Activated naive CD4-positive, alpha-beta T cell treated with anti-CD3 and anti-CD28 coated beads, Interleukin-2, amount 50 U/mL, for 72 hours (primary cell): ENCODE data around the gene CALML5. TPM values are rescaled to one million over a fixed set of nuclear protein-coding genes. Genes with fewer than 3 reads are reported as not detected.
A peak's percentile ranks its signal among the peaks of the same experiment; 100 is the strongest.

Source experiments
- ATAC-seq, 2 donors: fragments of 150-1000 bp; cut with Tn5 transposase; 2 replicates each; pipeline ENCODE4 v1.10.0; 2021; ENCODE audit warnings: mild to moderate bottlenecking in 2 of 2, moderate library complexity in 2 of 2
- DNase-seq, 2 donors: peaks; one replicate each; pipeline ENCODE4 v3.0.0; 2021 to 2022; ENCODE audit warnings: low spot score in 2 of 2
- H3K27ac Mint-ChIP-seq, 2 donors: one replicate each; pipeline ENCODE4 v1.8.0; 2022; ENCODE audit warnings: mild to moderate bottlenecking in 2 of 2, mixed read lengths in 2 of 2
- H3K36me3 Mint-ChIP-seq, 2 donors: one replicate each; pipeline ENCODE4 v1.8.0; 2022; ENCODE audit warnings: mixed read lengths in 2 of 2
- H3K9me3 Mint-ChIP-seq, 2 donors: one replicate each; pipeline ENCODE4 v1.8.0; 2022; ENCODE audit warnings: mixed read lengths in 2 of 2
- total RNA-seq, 2 donors: library from RNA; stranded (reverse); gene quantifications; one replicate each; pipeline ENCODE4 v1.2.3, GENCODE V29; 2022

Gene CALML5
- total RNA-seq, 2 donors from 2014 or later: not detected

DNA sequence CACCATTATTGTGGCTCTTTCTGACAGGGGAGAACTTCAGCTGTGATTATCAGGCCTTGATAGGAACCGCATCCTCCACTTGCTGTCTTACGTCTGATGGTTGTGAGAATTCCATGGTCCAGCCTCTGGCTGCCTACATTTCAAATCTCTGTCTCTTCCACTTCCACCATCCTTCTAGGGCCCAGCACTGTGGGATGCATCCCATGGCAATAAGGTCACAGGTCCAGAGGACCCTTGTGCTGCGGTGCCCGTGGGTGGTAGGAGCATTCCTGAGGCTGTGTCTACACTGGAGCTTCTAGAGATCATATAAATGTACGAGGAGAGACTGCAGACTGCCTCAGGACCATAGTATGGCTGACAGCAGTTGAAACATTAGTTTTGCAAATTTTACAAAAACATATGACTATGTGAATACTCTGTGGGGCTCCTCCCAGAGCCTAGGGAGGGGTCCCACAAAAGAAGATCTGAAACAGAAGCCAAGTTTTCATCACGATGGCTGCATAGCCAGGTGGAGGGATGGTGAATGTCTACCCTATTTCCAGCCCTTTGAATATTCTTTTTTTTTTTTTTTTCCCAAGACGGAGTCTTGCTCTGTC is 37.2 kb upstream of the CALML5 start:
- DNase-seq (peak in 1 of 2 donors; percentile 13), ATAC-seq (no peak)
- H3K27ac Mint-ChIP-seq: no peak overlapping the region
- no peaks in the 10 kb centered on the region for H3K9me3 Mint-ChIP-seq
- H3K36me3 Mint-ChIP-seq: peaks cover 0 to 5% of the 10 kb centered on the region in 2 donors

DNA sequence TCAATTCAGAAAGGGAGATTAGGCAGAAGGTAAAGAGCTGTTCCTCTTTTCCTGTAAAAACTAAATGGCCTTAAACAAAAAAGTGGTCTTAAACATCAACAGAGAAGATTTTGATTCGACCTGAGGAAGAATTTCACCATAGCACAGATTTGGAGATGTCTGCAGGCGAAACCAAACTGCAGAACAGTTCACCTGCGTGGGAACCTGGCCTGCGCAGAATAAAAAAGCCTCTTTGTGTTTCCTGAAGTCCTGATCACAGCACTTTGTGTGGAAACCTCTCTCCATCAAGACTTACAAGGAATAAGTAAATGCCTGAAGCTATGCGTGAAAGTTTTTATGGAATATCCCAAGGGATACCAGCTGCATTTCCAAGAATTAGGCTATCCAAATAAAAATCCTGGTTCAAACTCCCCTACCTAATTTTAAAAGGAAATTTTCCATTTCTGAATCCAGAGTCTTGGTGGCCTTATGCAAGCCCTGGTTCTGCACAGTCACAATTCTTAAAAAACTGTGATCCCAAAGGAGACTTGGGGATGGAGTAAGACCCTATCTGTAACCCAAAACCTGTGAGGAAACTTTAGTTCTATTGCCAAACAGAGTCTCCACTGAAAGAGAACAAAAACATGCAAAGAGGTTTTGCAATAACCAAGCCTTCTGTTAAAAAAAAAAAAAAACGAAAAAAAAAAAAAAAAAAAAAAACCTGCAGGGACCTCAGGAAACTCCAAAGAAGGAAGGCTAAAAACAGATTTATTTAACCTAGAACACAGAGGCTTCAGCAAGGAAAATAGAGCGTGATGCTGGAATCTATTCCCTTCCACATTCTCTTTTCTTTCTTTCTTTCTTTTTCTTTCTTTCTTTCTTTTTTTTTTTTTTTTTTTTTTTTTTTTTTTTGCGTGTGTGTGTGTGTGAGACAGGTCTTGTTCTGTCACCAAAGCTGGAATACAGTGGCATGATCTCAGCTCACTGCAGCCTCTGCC is 35.8 kb upstream of the CALML5 start:
- H3K9me3 Mint-ChIP-seq: no peaks in the 10 kb centered on the region

DNA sequence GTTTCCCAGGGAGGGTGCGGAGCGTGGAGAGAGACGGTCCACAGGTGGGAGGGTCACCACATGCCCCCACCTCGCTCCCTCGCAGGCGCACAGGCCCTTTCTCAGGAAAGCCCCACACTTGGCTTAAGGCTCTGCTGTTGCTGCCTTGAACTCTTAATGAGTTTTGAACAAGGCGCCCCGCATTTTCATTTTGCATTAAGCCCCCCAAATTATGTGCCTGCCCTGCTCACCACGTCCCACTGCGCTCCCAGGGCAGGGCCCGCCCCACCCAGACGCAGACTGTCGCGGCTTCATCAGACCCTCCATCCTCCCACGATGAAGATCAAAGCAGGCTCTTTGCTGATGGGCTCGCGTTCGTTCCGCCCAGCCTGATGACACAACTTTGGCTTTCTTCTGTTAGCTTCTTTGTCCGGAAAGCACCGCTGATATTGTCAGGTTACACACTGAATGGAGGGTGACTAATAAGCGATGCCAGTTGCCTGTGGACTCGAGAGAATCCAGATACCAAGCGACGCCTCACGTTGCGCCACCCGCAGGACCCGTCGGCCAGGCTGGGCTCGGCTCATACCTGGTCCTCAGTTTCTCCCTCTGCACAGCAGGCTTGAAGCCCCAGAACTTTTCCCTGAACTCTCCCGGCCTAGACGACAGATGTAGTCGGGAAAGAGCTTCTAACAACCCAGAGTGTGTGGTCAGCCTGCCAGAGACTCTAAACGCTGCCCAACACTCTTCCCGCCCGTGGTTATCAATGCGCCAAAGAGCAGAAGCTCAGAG is 34.9 kb upstream of the CALML5 start:
- Mint-ChIP-seq H3K9me3 (no peaks in the 10 kb centered on the region), H3K27ac (no peak overlapping the region), H3K36me3 (no peaks in the 10 kb centered on the region)
- ATAC-seq: no peak
- peak in 1 of 2 donors; percentile 33 for DNase-seq

More for the DNA sequence above, 35.8 kb upstream of the CALML5 start:
- Mint-ChIP-seq H3K36me3 (no peaks in the 10 kb centered on the region), H3K27ac (no peak overlapping the region)
- ATAC-seq (no peak), DNase-seq (peak in 1 of 2 donors; percentile 4)

DNA sequence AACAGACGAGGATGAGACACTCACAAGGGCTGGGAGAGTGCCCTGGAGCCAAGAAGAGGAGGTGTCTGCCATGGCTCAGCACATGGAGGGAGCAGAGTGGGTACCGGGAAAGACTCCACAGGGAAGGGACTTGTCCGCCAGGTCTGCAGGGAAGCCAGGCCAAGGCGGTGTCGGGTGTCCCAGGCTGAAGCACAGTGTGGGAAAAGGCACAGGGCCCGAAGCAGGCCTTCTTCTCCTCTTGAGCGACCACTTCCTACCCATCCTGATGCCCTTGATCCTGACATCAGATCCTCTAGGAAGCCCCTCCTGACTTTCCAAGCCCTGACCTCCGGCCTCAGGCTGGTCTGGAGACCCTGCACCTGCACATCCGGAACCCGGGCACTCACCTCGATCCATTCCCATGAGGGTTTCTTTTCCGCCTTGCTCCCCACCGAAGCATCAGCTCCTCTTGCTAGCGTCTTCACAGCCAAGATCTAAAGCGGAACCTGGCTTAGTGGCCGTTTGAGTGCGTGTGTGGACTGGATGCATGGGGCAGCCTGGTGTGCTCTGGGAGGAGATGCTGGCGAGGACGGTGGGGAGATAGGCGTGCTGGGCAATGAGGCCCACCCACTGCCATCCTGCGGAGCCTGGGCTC is 33.8 kb upstream of the CALML5 start:
- no peaks in the 10 kb centered on the region for H3K36me3 Mint-ChIP-seq
- peak overlapping the region in 1 of 2 donors; percentile 76 for H3K27ac Mint-ChIP-seq
- ATAC-seq (no peak), DNase-seq (peak in 1 of 2 donors; percentile 46)
- no peaks in the 10 kb centered on the region for H3K9me3 Mint-ChIP-seq

DNA sequence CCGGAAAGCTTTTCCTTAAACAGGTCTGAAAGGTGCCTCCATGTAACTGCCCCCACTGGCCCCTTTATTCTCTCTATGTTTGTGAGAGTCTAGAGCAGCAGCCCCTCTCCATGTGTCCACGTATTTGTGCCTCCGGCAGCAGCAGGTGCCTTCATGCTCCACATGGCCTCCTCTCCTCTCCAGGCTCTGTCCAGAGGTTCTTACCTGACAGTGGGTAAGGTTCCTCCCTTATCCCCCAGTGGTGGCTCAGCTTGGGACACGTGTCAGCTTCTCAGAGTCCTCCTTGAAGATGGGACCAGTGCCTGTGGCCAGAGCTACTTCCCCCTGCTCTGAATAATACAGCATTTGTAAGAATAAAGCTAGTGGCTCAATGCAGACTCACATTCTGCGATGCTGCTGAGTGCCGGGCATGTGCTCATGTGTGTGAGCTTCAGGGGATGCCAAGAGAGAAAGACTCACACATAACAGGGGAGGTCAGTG is 33.3 kb upstream of the CALML5 start:
- Mint-ChIP-seq H3K36me3 (no peaks in the 10 kb centered on the region), H3K9me3 (no peaks in the 10 kb centered on the region), H3K27ac (peak overlapping the region in 1 of 2 donors; percentile 69)
- DNase-seq (peak in 1 of 2 donors; percentile 44), ATAC-seq (no peak)

DNA sequence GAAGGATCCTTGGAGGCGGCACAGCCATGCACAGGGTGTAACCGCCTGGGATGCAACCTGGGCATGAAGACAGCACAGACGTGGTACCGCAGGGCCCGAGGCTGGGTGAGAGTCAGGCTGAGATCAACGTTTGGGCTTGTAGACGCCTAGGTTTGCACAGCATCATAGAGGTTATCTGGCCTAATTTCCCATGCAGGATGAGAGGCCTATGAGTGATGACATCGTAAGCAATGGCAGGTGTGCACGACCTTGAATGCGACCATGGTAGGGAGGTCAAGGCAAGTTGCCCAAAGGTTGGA is 32.9 kb upstream of the CALML5 start:
- DNase-seq: peak in 1 of 2 donors; percentile 26
- no peaks in the 10 kb centered on the region for H3K36me3 Mint-ChIP-seq
- no peak overlapping the region for H3K27ac Mint-ChIP-seq
- no peak for ATAC-seq
- no peaks in the 10 kb centered on the region for H3K9me3 Mint-ChIP-seq

DNA sequence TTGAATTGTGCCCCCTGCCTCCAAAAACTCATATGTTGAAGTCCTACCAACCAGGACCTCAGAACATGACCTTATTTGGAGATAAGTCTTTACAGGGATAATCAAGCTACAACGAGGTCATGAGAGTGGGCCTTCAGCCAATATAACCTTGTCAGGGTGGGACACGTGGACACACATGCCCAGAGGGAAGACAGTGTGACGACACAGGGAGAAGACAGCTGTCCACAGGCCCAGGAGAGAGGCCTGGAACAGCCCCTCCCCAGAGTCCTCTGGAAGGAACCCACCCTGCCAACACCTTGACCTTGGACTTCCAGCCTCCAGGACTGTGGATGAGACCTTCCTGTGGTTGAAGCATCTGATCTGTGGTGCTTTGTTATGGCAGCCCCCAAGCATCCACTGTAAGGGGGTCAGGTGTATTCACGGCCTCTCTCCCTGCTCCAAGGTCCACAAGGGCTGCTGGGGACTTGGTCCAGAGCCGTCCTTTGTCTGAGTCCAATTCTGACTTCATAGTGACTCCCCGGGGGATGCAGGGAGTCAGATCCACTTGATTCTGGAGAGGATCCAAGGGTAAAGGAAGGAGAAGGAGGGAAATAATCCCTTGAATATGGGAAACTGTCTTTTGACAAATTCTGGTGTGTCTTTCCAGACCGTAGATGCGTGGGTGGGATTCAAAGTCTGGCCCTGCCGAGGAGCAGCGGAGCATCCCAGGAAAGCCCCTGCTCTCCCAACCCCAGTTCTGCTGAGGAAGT is 32.4 kb upstream of the CALML5 start:
- no peak for ATAC-seq
- peak overlapping the region in 1 of 2 donors; percentile 34 for H3K27ac Mint-ChIP-seq

DNA sequence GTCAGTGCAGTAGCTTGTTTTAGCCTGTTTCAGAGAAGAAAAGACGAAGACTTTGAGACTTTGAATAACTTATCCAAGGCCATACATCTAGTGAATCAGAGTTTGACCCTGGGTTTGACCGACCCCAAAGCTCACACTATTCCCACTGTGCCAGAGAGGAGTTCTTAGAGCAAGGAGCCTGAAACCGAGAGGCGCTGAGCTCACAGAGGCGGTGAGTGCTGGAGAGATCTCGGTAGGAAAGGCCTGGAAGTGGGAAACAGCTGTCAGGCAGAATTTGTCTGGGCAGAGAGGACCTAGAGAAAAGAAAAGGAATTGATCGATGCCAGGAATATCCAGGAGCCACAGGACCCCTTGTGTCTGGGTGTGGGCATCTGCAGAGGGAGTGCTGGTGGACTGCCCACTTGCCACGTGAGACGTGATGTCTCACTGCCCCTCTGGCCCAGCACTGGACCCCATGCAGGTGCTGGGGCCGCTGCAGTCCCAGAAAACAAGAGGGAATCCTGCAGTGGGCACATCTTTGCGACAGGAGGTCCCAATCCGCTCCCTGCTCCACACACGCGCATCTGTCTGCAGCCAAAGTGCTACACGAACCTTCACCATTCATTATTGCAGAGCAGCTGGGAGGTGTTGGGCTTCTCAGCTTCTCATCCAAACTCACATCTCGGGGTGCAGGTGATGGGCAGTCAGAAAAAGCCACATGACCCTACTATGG is 31.6 kb upstream of the CALML5 start:
- H3K36me3 Mint-ChIP-seq: no peaks in the 10 kb centered on the region
- peak overlapping the region in 1 of 2 donors; percentile 34 for H3K27ac Mint-ChIP-seq
- ATAC-seq: no peak
- peak in 1 of 2 donors; percentile 4 for DNase-seq
- H3K9me3 Mint-ChIP-seq: no peaks in the 10 kb centered on the region

More for the DNA sequence above, 32.4 kb upstream of the CALML5 start:
- DNase-seq: peak in 1 of 2 donors; percentile 26
- no peaks in the 10 kb centered on the region for H3K9me3 Mint-ChIP-seq
- H3K36me3 Mint-ChIP-seq: no peaks in the 10 kb centered on the region

DNA sequence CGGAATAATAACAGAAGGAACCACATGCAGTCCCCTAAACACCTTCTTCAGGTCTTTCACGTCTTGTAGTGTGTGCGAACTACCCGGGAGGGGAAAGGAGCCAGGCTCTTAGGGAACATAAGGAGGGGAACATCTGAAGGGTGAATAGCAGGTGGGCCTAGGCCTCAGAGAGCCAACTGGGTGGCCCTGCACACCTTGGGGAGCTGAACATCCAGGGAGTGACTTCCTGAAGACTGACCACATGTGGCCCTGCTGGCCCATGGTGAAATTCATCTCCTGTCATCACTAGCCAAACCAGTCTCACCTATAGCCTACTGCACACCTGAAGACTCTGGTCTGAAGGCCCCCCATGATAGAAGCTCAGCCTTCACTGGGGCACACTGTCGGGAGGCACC is 31.0 kb upstream of the CALML5 start:
- peak in 1 of 2 donors; percentile 43 for DNase-seq
- Mint-ChIP-seq H3K9me3 (no peaks in the 10 kb centered on the region), H3K27ac (no peak overlapping the region), H3K36me3 (no peaks in the 10 kb centered on the region)
- no peak for ATAC-seq

DNA sequence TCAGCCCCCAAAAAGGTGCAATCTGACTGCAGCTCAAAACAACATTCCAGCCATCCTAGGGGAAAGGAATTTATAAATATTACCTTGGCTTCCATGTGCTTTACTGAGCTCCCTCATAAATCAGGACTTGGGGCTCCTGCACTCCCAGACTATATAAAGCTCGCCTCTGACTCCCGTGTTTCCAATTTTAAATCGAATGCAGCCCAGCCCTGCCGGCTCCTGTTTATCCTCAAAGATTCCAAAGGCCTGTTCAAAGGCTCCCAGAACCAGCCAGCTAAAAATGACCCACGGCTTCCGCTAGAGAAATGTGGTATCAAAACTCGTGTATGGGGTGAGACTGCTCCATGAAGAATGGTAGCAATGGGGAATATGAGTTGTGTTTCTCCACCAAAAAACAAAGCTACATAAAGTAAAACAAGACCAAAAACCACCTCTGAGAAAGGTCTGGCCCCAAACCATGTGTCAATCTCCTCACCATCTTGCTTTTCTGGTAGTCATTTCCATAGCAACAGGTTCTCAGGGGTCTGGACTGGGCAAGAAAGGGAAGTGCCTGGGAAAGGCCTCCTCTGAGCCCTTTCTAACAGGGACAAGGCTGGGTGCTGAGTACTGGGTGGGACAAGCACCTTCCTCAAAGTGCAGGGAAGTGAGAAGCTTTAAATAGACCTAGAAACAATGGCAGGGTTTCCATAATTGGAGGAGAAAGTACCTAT is 30.5 kb upstream of the CALML5 start:
- no peak for ATAC-seq
- no peak for DNase-seq
- Mint-ChIP-seq H3K9me3 (no peaks in the 10 kb centered on the region), H3K36me3 (no peaks in the 10 kb centered on the region), H3K27ac (no peak overlapping the region)

DNA sequence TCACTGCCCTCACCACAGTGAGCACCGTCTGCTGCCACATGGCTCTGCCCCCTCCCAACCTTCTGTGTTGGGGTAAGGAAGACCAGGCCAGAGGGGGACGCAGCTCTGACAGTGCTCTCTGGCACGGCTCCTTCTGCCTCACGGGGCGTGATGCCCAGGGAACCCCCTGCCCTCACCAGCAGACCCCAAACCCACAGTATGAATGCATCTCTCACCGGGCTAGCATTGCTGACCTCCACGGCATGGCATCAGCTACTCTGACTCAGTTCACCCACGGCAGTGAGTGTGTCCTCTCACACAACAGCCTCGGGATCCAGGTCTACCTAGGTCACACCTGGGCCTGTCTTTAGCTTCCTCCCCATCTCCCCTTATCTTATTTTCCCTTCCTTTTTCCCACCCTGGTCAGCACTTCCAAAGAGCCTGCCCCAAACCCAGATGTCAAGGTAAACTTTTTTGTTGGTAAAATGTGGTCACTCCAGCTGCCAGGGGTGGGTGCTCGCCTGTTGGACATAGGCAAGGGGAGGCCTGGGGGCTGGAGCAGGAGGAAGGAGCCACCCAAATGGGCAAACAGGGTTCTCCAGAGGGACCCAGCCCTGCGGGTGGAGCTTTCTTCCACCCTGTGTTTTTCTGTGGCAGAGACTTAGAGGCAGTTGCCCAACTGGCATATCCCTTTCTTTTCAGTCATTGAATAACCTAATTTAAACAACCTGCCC is 29.8 kb upstream of the CALML5 start:
- no peak for ATAC-seq
- peak in 1 of 2 donors; percentile 46 for DNase-seq
- peak overlapping the region in 1 of 2 donors; percentile 41 for H3K27ac Mint-ChIP-seq
- no peaks in the 10 kb centered on the region for H3K9me3 Mint-ChIP-seq
- H3K36me3 Mint-ChIP-seq: no peaks in the 10 kb centered on the region

DNA sequence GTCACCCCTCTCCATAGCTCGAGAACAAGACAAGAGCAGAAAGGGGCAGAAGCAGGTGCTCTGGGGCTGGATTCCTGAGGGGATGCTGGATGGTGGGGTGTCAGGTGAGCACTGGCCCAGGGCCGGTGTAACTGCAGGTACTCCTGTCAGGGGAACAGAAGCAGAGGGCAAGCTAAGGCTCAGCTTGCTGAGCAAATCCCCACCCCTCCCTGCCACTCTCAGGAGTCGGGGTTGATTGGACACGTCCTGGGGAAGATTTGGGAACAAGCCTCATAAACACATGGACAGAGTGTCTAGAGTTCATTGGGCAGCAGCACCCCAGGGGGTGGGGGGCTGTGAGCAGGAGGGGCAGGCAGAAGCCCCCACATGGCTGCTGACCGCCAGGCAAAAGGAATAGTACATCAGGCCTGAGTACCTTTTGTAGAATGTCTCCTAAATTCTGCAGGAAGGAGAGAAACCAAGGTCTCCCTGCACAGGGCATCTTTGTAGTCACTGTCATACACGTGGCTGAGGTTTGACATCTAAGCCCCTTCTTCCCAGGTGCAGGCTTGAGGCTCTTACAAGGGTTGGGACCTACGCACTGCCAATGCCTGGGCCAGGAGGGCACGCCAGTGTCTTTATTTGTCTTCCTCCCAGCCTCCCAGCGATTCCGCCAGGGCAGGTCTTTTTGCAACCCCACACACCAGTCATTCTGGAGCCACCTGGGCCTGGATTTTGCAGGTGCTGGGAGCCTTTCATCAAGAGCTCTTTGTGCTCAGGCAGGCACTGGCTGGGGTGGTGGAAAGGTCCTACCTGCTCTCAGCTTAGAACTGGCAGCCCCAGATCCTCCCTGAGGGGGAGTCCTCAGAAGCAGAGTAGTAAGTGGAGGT is 28.2 kb upstream of the CALML5 start:
- H3K36me3 Mint-ChIP-seq: no peaks in the 10 kb centered on the region
- H3K9me3 Mint-ChIP-seq: no peaks in the 10 kb centered on the region
- ATAC-seq (no peak), DNase-seq (peak in 1 of 2 donors; percentile 30)
- H3K27ac Mint-ChIP-seq: no peak overlapping the region

DNA sequence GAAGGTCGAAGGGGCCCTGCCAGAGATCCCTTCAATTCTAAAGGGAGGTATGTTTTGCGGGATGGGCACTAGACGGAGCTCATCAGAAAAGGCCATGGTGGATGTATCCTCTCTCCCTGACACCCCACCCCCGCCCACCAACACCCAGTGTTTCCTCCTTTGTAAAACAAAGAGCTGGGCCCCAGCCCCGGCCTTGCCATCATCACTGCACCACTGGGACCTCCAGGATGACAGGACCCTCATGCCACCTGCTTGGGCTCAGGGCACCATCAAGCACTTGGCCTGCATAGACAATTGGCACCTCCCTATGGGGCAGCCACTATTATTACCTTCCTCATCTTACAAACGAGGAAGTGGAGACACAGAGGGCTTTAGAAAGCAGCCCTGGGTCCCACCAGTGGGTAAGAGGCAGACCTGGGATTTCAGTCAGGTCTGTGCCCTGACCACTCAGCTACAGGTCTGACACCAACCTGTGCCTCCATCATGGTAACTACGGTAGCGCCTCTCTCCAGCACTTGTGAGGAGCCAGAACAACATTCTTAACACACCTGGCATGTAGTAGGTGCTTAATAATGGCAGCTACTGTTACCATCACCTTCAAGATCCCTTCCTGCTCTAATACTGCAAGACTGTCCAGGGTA is 27.4 kb upstream of the CALML5 start:
- ATAC-seq (no peak), DNase-seq (peak in 1 of 2 donors; percentile 39)
- no peak overlapping the region for H3K27ac Mint-ChIP-seq
- H3K36me3 Mint-ChIP-seq: no peaks in the 10 kb centered on the region
- H3K9me3 Mint-ChIP-seq: no peaks in the 10 kb centered on the region
